Subcutaneous abdominal adipose tissue (tissue), 5 donors: ENCODE measurements around the gene MAP3K10.

Experiments used
- H3K27ac ChIP-seq: one replicate; pipeline ENCODE4 v1.7.0; 2013; ENCODE audit warnings: low read depth, mild to moderate bottlenecking, inconsistent platforms, low read length, moderate library complexity
- H3K27me3 ChIP-seq, 5 donors: one replicate each; pipeline ENCODE4 v1.7.0; 2013; ENCODE audit warnings: low read length in 5 of 5, inconsistent platforms in 1 of 5; ENCODE audit not compliant: control insufficient read depth in 5 of 5, insufficient read depth in 4 of 5
- H3K36me3 ChIP-seq, 5 donors: one replicate each; pipeline ENCODE4 v1.7.0; 2013; ENCODE audit warnings: low read length in 5 of 5; ENCODE audit not compliant: control insufficient read depth in 5 of 5, insufficient read depth in 5 of 5
- H3K4me1 ChIP-seq, 5 donors: one replicate each; pipeline ENCODE4 v1.7.0; 2013; ENCODE audit warnings: low read length in 5 of 5, mild to moderate bottlenecking in 3 of 5, moderate library complexity in 1 of 5; ENCODE audit not compliant: control insufficient read depth in 5 of 5, insufficient read depth in 5 of 5
- H3K4me3 ChIP-seq, 5 donors: one replicate each; pipeline ENCODE4 v1.7.0; 2013; ENCODE audit warnings: low read length in 5 of 5, low read depth in 1 of 5
- H3K9ac ChIP-seq, 5 donors: one replicate each; pipeline ENCODE4 v1.7.0; 2013; ENCODE audit warnings: low read length in 5 of 5, mild to moderate bottlenecking in 4 of 5, moderate library complexity in 3 of 5
- H3K9me3 ChIP-seq, 5 donors: one replicate each; pipeline ENCODE4 v1.7.0; 2013; ENCODE audit warnings: low read length in 5 of 5; ENCODE audit not compliant: control insufficient read depth in 5 of 5
- donor health status: healthy.
- donor health status: healthy.
- donor health status: healthy.
- donor health status: healthy.
- donor health status: healthy.

MAP3K10 gene

GRCh38 chr19:40231544-40232424 is 40.6 kb downstream of the MAP3K10 start:
- Histone ChIP-seq H3K4me1 (peaks cover 3 to 36% (median 30%) of the 10 kb centered on the region in 5 donors), H3K9me3 (no peaks in the 10 kb centered on the region), H3K4me3 (no peak overlapping the region), H3K9ac (peak overlapping the region in 3 of 5 donors; percentile 16 to 68 (median 24)), H3K27me3 (no peaks in the 10 kb centered on the region), H3K36me3 (peaks cover 0 to 41% (median 39%) of the 10 kb centered on the region in 5 donors), H3K27ac (peak overlapping the region; percentile 76)

- H3K27me3 ChIP-seq: no peaks in the 10 kb centered on the region
- no peak overlapping the region for H3K9ac ChIP-seq
- no peak overlapping the region for H3K4me3 ChIP-seq
- no peaks in the 10 kb centered on the region for H3K9me3 ChIP-seq
- peaks cover 0 to 47% (median 44%) of the 10 kb centered on the region in 5 donors for H3K36me3 ChIP-seq
- peaks cover 3 to 36% (median 29%) of the 10 kb centered on the region in 5 donors for H3K4me1 ChIP-seq
- peak overlapping the region; percentile 76 for H3K27ac ChIP-seq
Measured at GRCh38 chr19:40232479-40232878, 41.3 kb downstream of the MAP3K10 start.

GRCh38 chr19:40232949-40233810 is 42.0 kb downstream of the MAP3K10 start:
- peaks cover 0 to 54% (median 51%) of the 10 kb centered on the region in 5 donors for H3K36me3 ChIP-seq
- H3K9ac ChIP-seq: peak overlapping the region in 1 of 5 donors; percentile 57
- H3K27me3 ChIP-seq: no peaks in the 10 kb centered on the region
- no peak overlapping the region for H3K4me3 ChIP-seq
- no peaks in the 10 kb centered on the region for H3K9me3 ChIP-seq
- no peak overlapping the region for H3K27ac ChIP-seq
- peaks cover 3 to 35% (median 29%) of the 10 kb centered on the region in 5 donors for H3K4me1 ChIP-seq

GRCh38 chr19:40233811-40234389 is 42.7 kb downstream of the MAP3K10 start:
- Histone ChIP-seq H3K9ac (peak overlapping the region in 1 of 5 donors; percentile 3), H3K4me3 (no peak overlapping the region), H3K4me1 (peaks cover 3 to 35% (median 29%) of the 10 kb centered on the region in 5 donors), H3K9me3 (no peaks in the 10 kb centered on the region), H3K27ac (no peak overlapping the region), H3K27me3 (no peaks in the 10 kb centered on the region), H3K36me3 (peaks cover 0 to 61% (median 59%) of the 10 kb centered on the region in 5 donors)

- Histone ChIP-seq H3K27ac (no peak overlapping the region), H3K4me3 (no peak overlapping the region), H3K27me3 (no peaks in the 10 kb centered on the region), H3K4me1 (peaks cover 3 to 35% (median 29%) of the 10 kb centered on the region in 5 donors), H3K36me3 (peaks cover 0 to 68% (median 66%) of the 10 kb centered on the region in 5 donors), H3K9ac (no peak overlapping the region), H3K9me3 (no peaks in the 10 kb centered on the region)
Measured at GRCh38 chr19:40234429-40235237, 43.4 kb downstream of the MAP3K10 start.

- Histone ChIP-seq H3K4me1 (peaks cover 3 to 28% (median 21%) of the 10 kb centered on the region in 5 donors), H3K9ac (no peak overlapping the region), H3K4me3 (no peak overlapping the region), H3K27ac (no peak overlapping the region), H3K9me3 (no peaks in the 10 kb centered on the region), H3K36me3 (peaks cover 0 to 76% (median 74%) of the 10 kb centered on the region in 5 donors), H3K27me3 (no peaks in the 10 kb centered on the region)
Measured at GRCh38 chr19:40235238-40236025, 44.2 kb downstream of the MAP3K10 start.

GRCh38 chr19:40236026-40236355 is 44.8 kb downstream of the MAP3K10 start:
- Histone ChIP-seq H3K27me3 (no peaks in the 10 kb centered on the region), H3K9ac (no peak overlapping the region), H3K4me1 (peaks cover 3 to 24% (median 16%) of the 10 kb centered on the region in 5 donors), H3K36me3 (peaks cover 0 to 81% (median 79%) of the 10 kb centered on the region in 5 donors), H3K27ac (no peak overlapping the region), H3K4me3 (no peak overlapping the region), H3K9me3 (no peaks in the 10 kb centered on the region)

- H3K9me3 ChIP-seq: no peaks in the 10 kb centered on the region
- no peak overlapping the region for H3K27ac ChIP-seq
- H3K4me3 ChIP-seq: no peak overlapping the region
- no peak overlapping the region for H3K9ac ChIP-seq
- H3K4me1 ChIP-seq: peaks cover 3 to 24% (median 16%) of the 10 kb centered on the region in 5 donors
- H3K36me3 ChIP-seq: peaks cover 0 to 85% (median 82%) of the 10 kb centered on the region in 5 donors
- no peaks in the 10 kb centered on the region for H3K27me3 ChIP-seq
Measured at GRCh38 chr19:40236366-40236765, 45.1 kb downstream of the MAP3K10 start.
